ENCODE measurements around the gene OR2T34. TPM values are rescaled to one million over a fixed set of nuclear protein-coding genes. Genes with fewer than 3 reads are reported as not detected.

Gene OR2T34
- total RNA-seq, 1 experiment from 2014 or later: not detected

DNA sequence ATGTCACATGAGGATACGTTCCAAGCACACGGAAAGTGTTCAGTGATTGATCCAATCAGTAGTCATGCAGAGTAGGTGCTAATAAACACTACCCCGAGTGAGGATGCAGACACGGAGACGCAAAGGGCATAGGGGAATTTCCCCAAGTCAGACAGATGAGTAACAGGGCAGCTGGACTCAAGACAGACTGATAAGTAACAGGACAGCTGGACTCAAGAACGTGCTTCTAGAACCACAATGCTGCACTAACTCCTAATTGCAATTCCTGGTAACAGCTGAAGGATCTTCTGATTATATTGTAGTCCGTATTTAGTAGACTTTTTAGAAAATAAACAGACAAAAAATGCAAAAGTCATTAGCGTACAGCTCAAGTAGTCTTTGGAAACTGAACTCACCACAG lies 24.8 kb upstream of the OR2T34 start:
- Histone ChIP-seq H3K27me3 (ENCODE audit: low read length) (no peaks in the 10 kb centered on the region), H3K9ac (ENCODE audit: low read length) (no peak overlapping the region), H3K27ac (ENCODE audit: low read length) (no peak overlapping the region), H3K79me2 (ENCODE audit: low read length) (no peaks in the 10 kb centered on the region), H3K4me1 (ENCODE audit: low read length) (no peaks in the 10 kb centered on the region), H3K4me2 (ENCODE audit: low read depth, low read length, poor library complexity, severe bottlenecking) (no peak overlapping the region), H3K4me3 (ENCODE audit: low read length) (no peak overlapping the region), H4K20me1 (ENCODE audit: insufficient read depth, low read depth, low read length) (no peaks in the 10 kb centered on the region), H2AFZ (ENCODE audit: low read length) (no peak overlapping the region), H3K36me3 (ENCODE audit: insufficient read depth, low read length) (no peaks in the 10 kb centered on the region), H3K9me3 (ENCODE audit: low read length) (no peaks in the 10 kb centered on the region), H3K9me2 (replicated peaks; ENCODE audit: insufficient read depth, low read length) (no peaks in the 10 kb centered on the region)
- DNase-seq: no peak

DNA sequence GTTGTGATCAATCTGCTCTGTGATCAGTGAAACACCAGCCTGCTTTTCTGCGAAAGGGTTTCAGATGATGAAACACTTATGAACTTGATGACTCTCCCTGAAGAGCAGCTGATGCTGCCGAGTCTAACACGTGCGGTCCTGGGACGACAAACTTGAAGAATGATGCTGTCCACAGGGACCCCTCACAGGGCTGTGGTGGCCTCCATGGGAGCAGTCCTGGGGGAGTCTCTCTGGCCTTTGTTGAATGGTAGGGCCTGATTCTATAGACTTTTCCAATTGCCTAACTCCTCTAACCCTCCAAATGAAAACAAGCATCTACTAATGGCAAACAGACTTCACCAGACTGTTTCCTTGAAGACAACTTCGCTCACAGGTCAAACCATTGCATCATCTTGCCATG lies 23.0 kb upstream of the OR2T34 start, which contains the start of gene OR2T10:
Gene OR2T10 (minus strand): TSS at position 112 of the 400 bp plus-strand sequence. CDS start 3,932 bp downstream, outside the sequence.
- H2AFZ ChIP-seq (ENCODE audit: low read length): no peak within 1 kb of the TSS

DNA sequence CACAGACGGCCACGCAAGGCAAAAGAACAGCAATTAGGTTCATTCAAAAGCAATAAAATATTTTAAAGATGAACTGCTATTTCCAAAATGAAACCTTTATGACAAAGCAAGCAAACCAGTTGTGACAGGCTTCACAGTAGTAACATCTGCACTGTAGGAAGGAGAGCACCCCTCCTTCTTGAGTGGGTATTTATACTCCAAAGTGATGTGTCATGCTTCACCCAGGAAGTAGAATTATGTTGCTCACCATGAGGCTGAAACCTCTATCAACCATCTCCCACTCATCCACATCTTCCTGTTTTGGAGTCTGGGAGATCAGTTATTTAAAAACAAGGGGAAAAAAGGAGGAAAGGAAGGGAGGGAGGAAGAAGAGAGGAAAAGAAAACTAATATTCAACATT lies 22.1 kb upstream of the OR2T34 start:
- Histone ChIP-seq H3K9ac (ENCODE audit: low read length) (no peak overlapping the region), H3K9me2 (replicated peaks; ENCODE audit: insufficient read depth, low read length) (no peaks in the 10 kb centered on the region), H3K79me2 (ENCODE audit: low read length) (no peaks in the 10 kb centered on the region), H3K36me3 (ENCODE audit: insufficient read depth, low read length) (no peaks in the 10 kb centered on the region), H4K20me1 (ENCODE audit: insufficient read depth, low read depth, low read length) (no peaks in the 10 kb centered on the region), H3K27ac (ENCODE audit: low read length) (no peak overlapping the region), H3K4me3 (ENCODE audit: low read length) (no peak overlapping the region), H3K4me2 (ENCODE audit: low read depth, low read length, poor library complexity, severe bottlenecking) (no peak overlapping the region), H3K27me3 (ENCODE audit: low read length) (no peaks in the 10 kb centered on the region), H2AFZ (ENCODE audit: low read length) (no peak overlapping the region), H3K9me3 (ENCODE audit: low read length) (no peaks in the 10 kb centered on the region), H3K4me1 (ENCODE audit: low read length) (no peaks in the 10 kb centered on the region)
- DNase-seq: no peak

More for the DNA sequence above, 23.0 kb upstream of the OR2T34 start, which contains the start of gene OR2T10:
- H3K4me2 ChIP-seq (ENCODE audit: low read depth, low read length, poor library complexity, severe bottlenecking): no peak within 1 kb of the TSS
- no peaks in the 10 kb centered on the region for H3K9me3 ChIP-seq (ENCODE audit: low read length)
- DNase-seq: no peak
- no peaks in the 10 kb centered on the region for H3K4me1 ChIP-seq (ENCODE audit: low read length)
- H3K79me2 ChIP-seq (ENCODE audit: low read length): no peaks in the 10 kb centered on the region
- H3K27me3 ChIP-seq (ENCODE audit: low read length): no peaks in the 10 kb centered on the region
- H3K9me2 ChIP-seq (replicated peaks; ENCODE audit: insufficient read depth, low read length): no peaks in the 10 kb centered on the region
- H3K27ac ChIP-seq (ENCODE audit: low read length): no peak within 1 kb of the TSS
- no peak within 1 kb of the TSS for H3K9ac ChIP-seq (ENCODE audit: low read length)
- no peaks in the 10 kb centered on the region for H3K36me3 ChIP-seq (ENCODE audit: insufficient read depth, low read length)
- no peaks in the 10 kb centered on the region for H4K20me1 ChIP-seq (ENCODE audit: insufficient read depth, low read depth, low read length)
- no peak within 1 kb of the TSS for H3K4me3 ChIP-seq (ENCODE audit: low read length)

DNA sequence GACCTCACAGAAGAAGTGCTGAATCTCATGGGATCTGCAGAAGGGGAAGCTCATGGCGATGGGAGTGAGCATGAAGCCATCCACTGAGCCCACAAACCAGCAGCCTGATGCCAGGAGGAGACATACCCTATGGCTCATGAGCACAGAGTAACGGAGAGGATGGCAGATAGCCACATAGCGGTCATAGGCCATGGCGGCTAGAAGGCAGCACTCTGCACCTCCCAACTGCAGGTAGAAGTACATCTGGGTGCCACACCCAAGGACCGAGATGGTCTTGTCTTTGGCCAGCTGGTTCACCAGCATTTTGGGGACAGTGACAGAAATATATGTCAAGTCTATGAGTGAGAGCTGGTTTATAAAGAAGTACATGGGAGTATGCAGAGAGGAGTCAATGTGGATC lies 18.7 kb upstream of the OR2T34 start:
- no peak for DNase-seq
- Histone ChIP-seq H3K4me2 (ENCODE audit: low read depth, low read length, poor library complexity, severe bottlenecking) (no peak overlapping the region), H3K27me3 (ENCODE audit: low read length) (no peaks in the 10 kb centered on the region), H3K4me1 (ENCODE audit: low read length) (no peaks in the 10 kb centered on the region), H2AFZ (ENCODE audit: low read length) (no peak overlapping the region), H3K9ac (ENCODE audit: low read length) (no peak overlapping the region), H3K9me2 (replicated peaks; ENCODE audit: insufficient read depth, low read length) (no peaks in the 10 kb centered on the region), H3K9me3 (ENCODE audit: low read length) (no peaks in the 10 kb centered on the region), H3K79me2 (ENCODE audit: low read length) (no peaks in the 10 kb centered on the region), H3K27ac (ENCODE audit: low read length) (no peak overlapping the region), H3K4me3 (ENCODE audit: low read length) (no peak overlapping the region), H3K36me3 (ENCODE audit: insufficient read depth, low read length) (no peaks in the 10 kb centered on the region), H4K20me1 (ENCODE audit: insufficient read depth, low read depth, low read length) (no peaks in the 10 kb centered on the region)

DNA sequence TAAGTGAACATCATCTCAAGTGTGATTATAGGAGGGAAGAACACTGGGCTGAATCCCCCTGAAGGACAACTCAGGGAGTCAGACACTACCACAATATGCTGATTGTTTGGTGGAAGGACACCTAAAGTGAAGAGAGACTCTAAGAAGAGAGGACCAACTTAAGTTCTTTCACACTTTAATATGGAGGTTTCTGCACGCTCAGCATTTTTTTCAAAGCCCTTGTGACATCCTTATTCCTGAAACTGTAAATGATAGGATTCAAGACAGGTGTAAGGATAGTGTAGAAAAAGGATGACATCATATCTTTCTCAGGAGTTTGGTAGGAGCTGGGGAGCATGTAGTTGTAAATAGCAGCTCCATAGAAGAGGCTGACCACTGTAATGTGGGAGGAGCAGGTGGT lies 18.1 kb upstream of the OR2T34 start:
- no peak overlapping the region for H3K4me3 ChIP-seq (ENCODE audit: low read length)
- H3K4me2 ChIP-seq (ENCODE audit: low read depth, low read length, poor library complexity, severe bottlenecking): no peak overlapping the region
- H3K9ac ChIP-seq (ENCODE audit: low read length): no peak overlapping the region
- H4K20me1 ChIP-seq (ENCODE audit: insufficient read depth, low read depth, low read length): no peaks in the 10 kb centered on the region
- no peaks in the 10 kb centered on the region for H3K36me3 ChIP-seq (ENCODE audit: insufficient read depth, low read length)
- no peak overlapping the region for H2AFZ ChIP-seq (ENCODE audit: low read length)
- DNase-seq: no peak
- H3K9me2 ChIP-seq (replicated peaks; ENCODE audit: insufficient read depth, low read length): no peaks in the 10 kb centered on the region
- no peak overlapping the region for H3K27ac ChIP-seq (ENCODE audit: low read length)
- no peaks in the 10 kb centered on the region for H3K9me3 ChIP-seq (ENCODE audit: low read length)
- no peaks in the 10 kb centered on the region for H3K27me3 ChIP-seq (ENCODE audit: low read length)
- H3K4me1 ChIP-seq (ENCODE audit: low read length): no peaks in the 10 kb centered on the region
- no peaks in the 10 kb centered on the region for H3K79me2 ChIP-seq (ENCODE audit: low read length)

DNA sequence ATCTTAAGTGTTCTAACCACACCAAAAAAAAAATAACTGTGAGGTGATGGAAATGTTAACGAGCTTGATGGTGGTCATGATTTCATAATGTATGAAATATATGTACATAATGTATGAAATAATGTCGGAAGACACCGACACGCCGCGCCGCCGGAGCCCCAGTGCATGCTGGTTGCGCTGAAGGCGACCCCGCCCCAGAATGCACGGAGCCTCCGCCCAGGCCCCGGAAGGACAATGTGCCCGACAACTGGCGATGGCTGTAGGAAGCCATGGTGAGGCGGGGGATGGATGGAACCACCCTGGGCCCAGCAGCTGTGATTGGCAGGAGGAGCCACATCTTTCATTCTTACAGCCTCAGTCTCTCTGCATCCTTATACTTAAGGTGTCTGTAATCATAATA lies 15.5 kb upstream of the OR2T34 start:
- no peaks in the 10 kb centered on the region for H3K36me3 ChIP-seq (ENCODE audit: insufficient read depth, low read length)
- H3K9me2 ChIP-seq (replicated peaks; ENCODE audit: insufficient read depth, low read length): no peaks in the 10 kb centered on the region
- H3K27ac ChIP-seq (ENCODE audit: low read length): no peak overlapping the region
- no peaks in the 10 kb centered on the region for H3K79me2 ChIP-seq (ENCODE audit: low read length)
- H3K9ac ChIP-seq (ENCODE audit: low read length): no peak overlapping the region
- H3K4me2 ChIP-seq (ENCODE audit: low read depth, low read length, poor library complexity, severe bottlenecking): no peak overlapping the region
- H3K4me3 ChIP-seq (ENCODE audit: low read length): no peak overlapping the region
- H3K4me1 ChIP-seq (ENCODE audit: low read length): no peaks in the 10 kb centered on the region
- no peaks in the 10 kb centered on the region for H4K20me1 ChIP-seq (ENCODE audit: insufficient read depth, low read depth, low read length)
- no peaks in the 10 kb centered on the region for H3K27me3 ChIP-seq (ENCODE audit: low read length)
- H2AFZ ChIP-seq (ENCODE audit: low read length): no peak overlapping the region
- no peak for DNase-seq
- H3K9me3 ChIP-seq (ENCODE audit: low read length): no peaks in the 10 kb centered on the region

DNA sequence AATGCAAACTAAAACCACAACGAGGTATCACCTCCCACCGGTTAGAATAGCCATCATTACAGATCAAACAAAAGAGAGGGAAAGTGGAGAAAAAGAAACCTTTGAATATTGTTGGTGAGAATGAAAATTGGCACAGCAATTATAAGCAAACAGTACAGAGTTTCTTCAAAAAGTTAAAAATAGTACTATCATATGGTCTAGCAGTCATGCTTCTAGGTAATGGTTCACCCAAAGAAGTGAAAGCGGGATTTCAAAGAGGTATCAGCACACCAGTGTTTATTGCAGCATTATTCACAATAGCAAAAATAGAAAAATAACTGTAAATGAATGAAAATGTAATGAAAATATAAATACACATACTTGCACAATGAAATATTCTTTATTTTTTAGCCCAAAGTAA lies 14.8 kb upstream of the OR2T34 start:
- DNase-seq: no peak
- Histone ChIP-seq H3K9ac (ENCODE audit: low read length) (no peak overlapping the region), H3K4me1 (ENCODE audit: low read length) (no peaks in the 10 kb centered on the region), H3K27me3 (ENCODE audit: low read length) (no peaks in the 10 kb centered on the region), H3K9me2 (replicated peaks; ENCODE audit: insufficient read depth, low read length) (no peaks in the 10 kb centered on the region), H4K20me1 (ENCODE audit: insufficient read depth, low read depth, low read length) (no peaks in the 10 kb centered on the region), H2AFZ (ENCODE audit: low read length) (no peak overlapping the region), H3K9me3 (ENCODE audit: low read length) (no peaks in the 10 kb centered on the region), H3K79me2 (ENCODE audit: low read length) (no peaks in the 10 kb centered on the region), H3K4me2 (ENCODE audit: low read depth, low read length, poor library complexity, severe bottlenecking) (no peak overlapping the region), H3K27ac (ENCODE audit: low read length) (no peak overlapping the region), H3K36me3 (ENCODE audit: insufficient read depth, low read length) (no peaks in the 10 kb centered on the region), H3K4me3 (ENCODE audit: low read length) (no peak overlapping the region)

DNA sequence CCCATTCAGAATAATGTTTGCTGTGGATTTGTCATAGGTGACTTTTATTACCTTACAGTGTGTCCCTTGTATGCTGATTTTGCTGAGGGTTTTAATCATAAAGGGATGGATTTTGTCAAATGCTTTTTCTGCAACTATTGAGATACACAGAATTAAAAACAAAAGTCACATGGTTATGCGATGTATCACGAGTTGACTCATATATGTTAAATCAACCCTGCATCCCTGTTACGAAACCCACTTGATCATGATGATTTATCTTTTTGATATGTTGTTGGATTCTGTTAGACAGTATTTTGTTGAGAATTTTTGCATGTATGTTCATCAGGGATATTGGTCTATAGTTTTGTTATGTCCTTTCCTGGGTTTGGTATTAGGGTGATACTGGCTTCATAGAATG lies 10.7 kb upstream of the OR2T34 start:
- Histone ChIP-seq H3K9me2 (replicated peaks; ENCODE audit: insufficient read depth, low read length) (no peaks in the 10 kb centered on the region), H3K79me2 (ENCODE audit: low read length) (no peaks in the 10 kb centered on the region), H3K27ac (ENCODE audit: low read length) (no peak overlapping the region), H3K4me1 (ENCODE audit: low read length) (no peaks in the 10 kb centered on the region), H3K9ac (ENCODE audit: low read length) (no peak overlapping the region), H3K4me3 (ENCODE audit: low read length) (no peak overlapping the region), H3K27me3 (ENCODE audit: low read length) (no peaks in the 10 kb centered on the region), H3K4me2 (ENCODE audit: low read depth, low read length, poor library complexity, severe bottlenecking) (no peak overlapping the region), H2AFZ (ENCODE audit: low read length) (no peak overlapping the region), H4K20me1 (ENCODE audit: insufficient read depth, low read depth, low read length) (no peaks in the 10 kb centered on the region), H3K36me3 (ENCODE audit: insufficient read depth, low read length) (no peaks in the 10 kb centered on the region), H3K9me3 (ENCODE audit: low read length) (no peaks in the 10 kb centered on the region)
- DNase-seq: no peak

Measured in Karpas-422 (cell line).